Fibroblast of skin of left biceps (primary cell): Measurements from ENCODE around the gene HRK.
"Not testable (repeated sequence)": the region's sequence is repeated elsewhere in the genome, so short reads cannot be mapped to it uniquely, and the experiment has no call there.

Experiments
- DNase-seq, 2 experiments: peaks; one replicate each; pipeline ENCODE4 v3.0.0-alpha.2; 2013; ENCODE audit warnings: low read depth in 2 of 2

HRK gene

GRCh38 chr12:116818948-116819832 lies 62.1 kb downstream of the HRK start:
- DNase-seq, result peak; percentile 78 to 85

DNA sequence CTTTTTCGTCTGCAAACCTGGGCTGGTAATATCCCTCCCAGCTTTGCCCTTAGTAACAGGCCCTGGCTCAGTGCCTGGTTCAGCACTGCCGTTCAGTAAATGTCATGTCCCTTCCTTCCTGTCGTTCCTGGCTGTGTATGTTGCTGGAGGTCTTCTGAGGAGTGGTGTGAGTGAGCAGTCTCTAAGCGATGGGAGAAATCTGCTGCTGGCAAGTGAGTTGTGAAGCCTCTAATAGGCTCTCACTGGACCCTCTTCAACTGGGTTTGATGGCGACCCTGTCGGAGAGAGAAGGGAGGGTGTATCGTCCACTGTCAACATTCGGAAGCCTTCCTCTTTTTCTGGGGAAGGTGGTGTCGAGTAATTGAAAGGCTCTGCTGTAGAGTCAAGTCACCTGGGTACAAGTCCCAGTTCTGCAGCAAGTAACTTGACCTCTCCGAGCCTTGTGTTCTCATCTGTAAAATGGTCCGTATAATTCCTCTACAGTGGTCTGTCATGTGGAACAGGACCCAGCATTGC lies 62.8 kb downstream of the HRK start:
- DNase-seq, result no peak

GRCh38 chr12:116814766-116815165 lies 66.5 kb downstream of the HRK start:
- not testable (repeated sequence) for DNase-seq

DNA sequence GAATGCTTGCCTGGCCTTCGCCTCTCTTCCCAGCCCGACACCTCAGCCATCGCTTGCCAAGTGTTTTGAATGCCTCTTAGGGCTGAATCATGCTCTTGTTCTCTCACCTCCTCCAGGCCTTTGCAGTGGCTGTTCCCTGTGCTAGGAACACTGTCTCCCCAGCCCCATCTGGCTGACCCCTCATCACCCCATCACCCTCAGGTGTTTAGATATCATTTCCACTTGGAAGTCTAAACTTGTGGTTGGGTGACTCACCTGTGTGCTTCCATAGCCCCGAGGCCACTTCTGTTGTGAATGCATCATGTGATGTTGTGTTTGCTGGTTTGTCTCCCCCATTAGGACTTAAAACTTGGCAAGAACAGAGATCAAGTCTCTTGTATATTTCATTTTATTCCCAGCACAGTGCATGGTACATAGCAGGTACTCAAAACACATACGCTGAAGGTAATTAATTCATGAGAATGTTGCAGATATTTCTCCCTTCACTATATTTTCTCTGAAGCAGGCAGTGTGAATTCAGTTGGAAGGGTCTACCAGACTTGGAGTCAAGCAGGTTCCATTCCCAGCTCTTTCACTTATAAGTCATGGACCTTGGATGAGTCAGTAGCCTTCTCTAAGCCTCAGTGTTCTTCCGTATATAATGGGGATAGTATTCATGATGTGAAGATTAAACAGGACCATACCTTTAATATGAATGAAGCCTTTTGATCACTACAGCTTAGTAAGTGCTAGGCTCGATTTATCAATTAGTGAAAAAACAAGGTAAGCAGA lies 67.8 kb downstream of the HRK start:
- DNase-seq, result no peak

DNA sequence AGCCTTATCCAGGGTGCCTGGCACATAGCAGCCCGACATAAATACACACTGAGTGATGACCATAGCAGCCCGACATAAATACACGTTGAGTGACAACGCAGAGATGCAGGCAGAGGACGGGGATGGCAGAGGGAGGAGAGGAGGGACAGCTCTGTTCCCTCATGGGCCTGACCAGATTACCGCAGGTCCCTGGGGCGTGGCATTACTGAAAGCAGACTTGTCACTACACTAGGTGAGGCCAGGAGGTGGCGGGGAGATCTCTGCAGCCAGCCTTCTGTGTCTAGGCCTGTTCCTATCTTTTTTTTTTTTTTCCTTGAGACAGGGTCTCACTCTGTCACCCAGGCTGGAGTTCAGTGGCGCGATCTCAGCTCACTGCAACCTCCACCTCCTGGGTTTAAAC lies 69.0 kb downstream of the HRK start:
- no peak for DNase-seq

DNA sequence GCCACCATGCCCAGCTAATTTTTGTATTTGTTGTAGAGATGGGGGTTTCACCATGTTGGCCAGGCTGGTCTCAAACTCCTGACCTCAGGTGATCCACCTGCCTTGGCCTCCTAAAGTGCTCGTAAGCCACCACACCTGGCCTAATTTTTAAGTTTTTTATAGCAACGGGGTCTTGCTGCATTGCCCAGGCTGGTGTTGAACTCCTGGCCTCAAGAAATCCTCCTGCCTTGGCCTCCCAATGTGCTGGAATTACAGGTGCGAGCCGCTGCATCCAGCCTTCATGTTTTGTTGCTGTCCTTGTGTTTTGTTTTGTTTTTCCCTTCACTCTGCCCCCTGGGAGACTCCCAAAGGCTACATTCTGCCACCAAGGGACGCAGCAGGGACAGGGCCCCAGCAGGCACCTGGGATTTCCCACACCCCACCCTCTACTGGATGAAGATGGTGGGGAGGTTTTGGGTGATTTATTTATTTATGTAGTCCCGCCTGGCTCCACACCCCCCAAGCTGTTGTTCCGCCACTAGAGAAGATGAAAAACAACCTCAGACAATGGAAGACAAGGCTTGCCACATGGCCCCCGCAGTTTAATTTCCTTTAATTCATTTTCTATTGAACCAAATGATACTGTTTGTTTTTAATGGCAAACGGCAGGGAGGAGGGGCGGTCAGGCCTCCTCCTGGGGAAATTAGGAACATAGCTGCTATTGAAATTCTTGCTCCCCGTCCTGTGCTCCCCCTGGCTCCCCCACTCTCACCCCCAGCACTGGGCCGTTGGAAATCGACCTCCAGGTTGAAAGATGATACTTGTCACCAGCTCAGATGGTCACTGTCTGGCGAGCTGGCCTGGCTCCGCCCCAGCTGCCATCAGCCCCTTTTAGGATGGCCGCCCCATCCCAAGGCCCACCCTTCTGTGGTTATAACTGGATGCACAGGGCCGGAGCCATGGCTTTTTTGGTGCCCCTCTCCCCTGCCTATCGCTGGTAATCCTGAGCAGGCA lies 72.8 kb downstream of the HRK start:
- DNase-seq, result no peak

DNA sequence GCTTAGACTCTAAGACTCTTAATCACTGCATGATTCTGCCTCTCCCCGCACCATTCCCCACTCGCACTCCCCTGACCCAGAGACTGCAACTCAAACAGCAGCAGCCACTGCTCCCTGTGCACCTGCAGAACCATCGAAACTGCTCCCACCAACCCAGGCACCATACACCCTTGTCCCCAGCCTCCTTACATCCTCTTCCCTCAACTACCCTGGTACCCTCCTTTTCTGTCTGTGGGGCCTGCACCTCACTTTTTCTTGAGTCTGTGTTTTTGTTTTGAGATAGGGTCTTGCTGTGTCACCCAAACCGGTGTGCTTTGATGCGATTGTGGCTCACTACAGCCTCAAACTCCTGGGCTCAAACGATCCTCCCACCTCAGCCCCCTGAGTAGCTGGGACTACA lies 73.7 kb downstream of the HRK start:
- DNase-seq, result no peak

DNA sequence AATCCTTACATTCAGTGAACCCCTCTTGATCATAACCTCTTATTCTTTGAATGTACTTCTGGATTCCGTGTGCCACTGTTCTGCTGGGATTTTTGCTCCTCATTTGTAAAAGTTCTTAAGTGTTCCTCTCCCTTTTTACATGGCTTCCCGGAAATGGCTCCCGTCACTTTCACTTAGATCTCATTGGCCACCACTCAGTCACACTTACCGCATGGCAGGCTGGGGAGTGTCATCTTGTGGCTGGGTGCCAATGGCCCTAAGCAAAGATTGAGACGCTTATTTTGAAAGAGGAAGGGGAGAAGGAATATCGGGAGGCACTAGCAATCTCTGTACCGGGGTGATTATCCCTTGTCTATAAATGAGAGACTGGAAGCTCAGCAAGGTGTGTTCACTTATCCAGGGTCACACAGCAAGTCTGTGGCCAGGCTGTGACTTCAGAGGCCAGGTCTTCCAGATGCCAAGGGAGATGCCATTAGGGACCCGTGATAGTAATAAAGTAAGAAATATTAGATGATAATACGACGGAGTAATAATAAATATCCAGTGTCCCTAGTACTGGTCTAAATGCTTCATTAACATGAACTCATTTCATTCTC lies 74.3 kb downstream of the HRK start:
- no peak for DNase-seq
